Measurements from ENCODE around the gene PDE2A.

- TF ChIP-seq POLR2A (IDR thresholded peaks at IDR 0.05) (no peak), CTCF (IDR thresholded peaks at IDR 0.05) (no peak), POLR2AphosphoS5 (IDR thresholded peaks at IDR 0.05) (no peak)
These were observed 93.6 kb downstream of the PDE2A start for GRCh38 chr11:72580642-72580950.
